Fibroblast of the aortic adventitia (primary cell): Measurements from ENCODE around the gene ERC1. TPM values are rescaled to one million over a fixed set of nuclear protein-coding genes. Genes with fewer than 3 reads are reported as not detected.
"Not testable (repeated sequence)": the region's sequence is repeated elsewhere in the genome, so short reads cannot be mapped to it uniquely, and the experiment has no call there.

Source experiments
- DNase-seq: peaks from one replicate; pipeline ENCODE4 v3.0.0-alpha.2; 2010; ENCODE audit warnings: low read depth
- H3K4me3 ChIP-seq: 2 replicates; pipeline ENCODE4 v1.5.1; 2011; ENCODE audit warnings: low read depth, mild to moderate bottlenecking, control low read depth, low read length, moderate library complexity
- total RNA-seq: library from RNA; depleted of rRNA; stranded (reverse); fragments of >200 nt; gene quantifications from 2 replicates; pipeline ENCODE4 v1.2.3, GENCODE V29; 2012; ENCODE audit warnings: low replicate concordance
- TF ChIP-seq, protein P1 (sequence below): IDR thresholded peaks from 2 replicates; pipeline ENCODE4 v1.5.1; 2011; ENCODE audit warnings: mild to moderate bottlenecking, low read length, control low read depth, inconsistent platforms; ENCODE audit not compliant: insufficient read depth

ERC1 gene
- total RNA-seq, 1 donor: 50.9 TPM

DNA sequence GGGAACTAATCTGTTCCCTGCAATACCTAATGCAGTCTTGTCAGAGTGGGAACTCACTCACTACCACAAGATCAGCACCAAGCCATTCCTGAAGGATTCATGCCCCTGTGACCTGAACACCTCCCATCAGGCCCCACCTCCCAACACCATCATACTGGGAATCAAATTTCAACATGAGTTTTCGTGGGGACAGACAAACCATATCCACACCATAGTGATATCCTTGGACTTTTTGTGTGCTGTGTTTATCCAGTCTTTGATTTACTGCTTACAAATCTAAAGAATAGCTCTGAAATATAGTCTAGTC lies 359.9 kb downstream of the ERC1 start:
- H3K4me3 ChIP-seq: no peak overlapping the region
- TF ChIP-seq, protein P1, sequence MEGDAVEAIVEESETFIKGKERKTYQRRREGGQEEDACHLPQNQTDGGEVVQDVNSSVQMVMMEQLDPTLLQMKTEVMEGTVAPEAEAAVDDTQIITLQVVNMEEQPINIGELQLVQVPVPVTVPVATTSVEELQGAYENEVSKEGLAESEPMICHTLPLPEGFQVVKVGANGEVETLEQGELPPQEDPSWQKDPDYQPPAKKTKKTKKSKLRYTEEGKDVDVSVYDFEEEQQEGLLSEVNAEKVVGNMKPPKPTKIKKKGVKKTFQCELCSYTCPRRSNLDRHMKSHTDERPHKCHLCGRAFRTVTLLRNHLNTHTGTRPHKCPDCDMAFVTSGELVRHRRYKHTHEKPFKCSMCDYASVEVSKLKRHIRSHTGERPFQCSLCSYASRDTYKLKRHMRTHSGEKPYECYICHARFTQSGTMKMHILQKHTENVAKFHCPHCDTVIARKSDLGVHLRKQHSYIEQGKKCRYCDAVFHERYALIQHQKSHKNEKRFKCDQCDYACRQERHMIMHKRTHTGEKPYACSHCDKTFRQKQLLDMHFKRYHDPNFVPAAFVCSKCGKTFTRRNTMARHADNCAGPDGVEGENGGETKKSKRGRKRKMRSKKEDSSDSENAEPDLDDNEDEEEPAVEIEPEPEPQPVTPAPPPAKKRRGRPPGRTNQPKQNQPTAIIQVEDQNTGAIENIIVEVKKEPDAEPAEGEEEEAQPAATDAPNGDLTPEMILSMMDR: no peak
- DNase-seq: no peak

DNA sequence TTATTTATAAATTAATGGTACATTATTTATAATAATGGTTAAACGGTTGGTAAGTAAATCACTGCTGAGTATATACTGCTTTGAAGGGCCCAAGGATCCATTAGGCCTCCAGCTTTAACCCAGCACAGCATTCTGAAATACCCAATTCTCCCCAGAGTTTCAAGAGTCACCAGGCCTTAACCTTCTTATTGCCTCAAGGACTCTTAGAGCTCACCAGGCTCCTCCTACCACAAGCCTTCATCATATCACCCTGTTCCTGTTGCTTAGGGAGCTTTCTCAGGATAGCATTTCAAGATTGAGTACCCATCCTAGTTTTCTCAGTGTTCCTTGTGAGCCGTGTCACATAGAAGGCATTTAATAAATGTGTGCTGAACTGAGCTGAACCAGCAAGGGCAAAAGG lies 360.9 kb downstream of the ERC1 start:
- TF ChIP-seq, protein P1: no peak
- no peak for DNase-seq

DNA sequence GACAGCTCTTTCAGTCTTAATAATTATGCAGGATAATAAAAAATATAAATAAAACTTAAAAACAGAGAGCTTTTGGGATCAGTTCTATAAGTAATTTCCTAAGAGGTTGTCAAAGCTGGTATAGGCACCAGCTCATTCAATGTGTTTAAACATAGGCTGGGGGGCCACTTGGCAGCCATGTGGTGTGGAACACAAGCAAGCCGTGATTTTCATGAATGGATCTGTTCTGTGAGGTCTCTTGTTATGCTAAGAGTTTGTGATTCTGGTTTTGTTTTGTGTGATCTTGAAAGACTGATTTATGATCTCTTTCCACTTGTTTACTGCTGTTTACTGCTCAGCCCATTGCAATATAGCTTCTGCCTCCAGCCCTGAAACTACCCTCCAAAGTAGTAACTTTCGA lies 362.4 kb downstream of the ERC1 start:
- H3K4me3 ChIP-seq: no peak overlapping the region
- no peak for DNase-seq
- TF ChIP-seq, protein P1: no peak

More for the DNA sequence above, 360.9 kb downstream of the ERC1 start:
- no peak overlapping the region for H3K4me3 ChIP-seq

DNA sequence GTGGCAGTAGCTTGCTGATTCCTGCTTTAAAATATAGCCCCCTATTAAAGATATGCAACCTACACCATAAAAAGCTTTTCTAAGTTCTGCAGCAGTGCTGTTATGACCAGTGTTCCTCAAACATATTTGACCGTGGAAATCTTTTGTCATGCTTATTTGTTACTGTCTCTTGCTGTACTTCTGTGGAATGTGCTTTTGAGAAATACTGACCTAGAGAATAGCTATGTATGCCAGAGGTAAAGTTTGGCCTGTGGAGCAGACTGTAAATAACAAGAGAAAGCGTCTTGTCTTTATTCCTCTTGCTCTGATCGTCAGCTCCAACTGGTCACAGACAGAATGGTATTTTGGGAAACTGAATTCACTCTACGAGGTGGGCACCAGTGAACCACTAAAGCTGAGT lies 364.4 kb downstream of the ERC1 start:
- DNase-seq: no peak
- H3K4me3 ChIP-seq: no peak overlapping the region
- TF ChIP-seq, protein P1: no peak

DNA sequence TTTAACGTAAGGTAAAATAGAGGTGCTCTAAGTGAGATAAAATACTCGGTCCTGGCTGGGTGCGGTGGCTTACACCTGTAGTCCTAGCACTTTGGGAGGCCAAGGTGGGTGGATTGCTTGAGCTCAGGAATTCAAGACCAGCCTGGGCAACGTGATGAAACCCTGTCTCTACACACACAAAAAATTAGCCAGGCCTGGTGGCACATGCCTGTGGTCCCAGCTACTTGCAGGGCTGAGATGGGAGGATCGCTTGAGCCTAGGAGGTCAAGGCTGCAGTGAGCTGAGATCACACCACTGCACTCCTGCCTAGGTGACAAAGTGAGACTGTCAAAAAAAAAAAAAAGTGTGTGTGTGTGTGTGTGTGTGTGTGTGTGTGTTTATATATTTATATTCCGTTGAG lies 364.8 kb downstream of the ERC1 start:
- not testable (repeated sequence) for H3K4me3 ChIP-seq, DNase-seq

DNA sequence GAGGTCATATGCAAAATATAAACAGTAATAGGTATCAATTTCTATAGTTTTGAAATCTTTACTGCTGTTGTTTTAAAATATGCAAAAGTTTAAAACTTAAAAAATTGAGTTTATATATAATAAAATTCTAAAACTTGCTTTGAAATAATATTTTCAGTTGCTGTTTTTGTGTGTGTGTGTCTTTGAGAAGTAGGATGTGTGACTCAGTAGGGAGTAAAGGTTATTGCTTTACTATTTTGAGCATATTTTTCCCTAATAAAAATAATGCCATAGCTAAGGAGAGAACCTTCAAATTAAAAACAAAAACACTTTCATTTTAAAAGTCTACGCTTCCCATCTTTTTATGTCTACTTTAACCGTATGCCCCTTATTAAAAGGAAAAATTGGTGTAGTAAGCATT lies 365.3 kb downstream of the ERC1 start:
- TF ChIP-seq, protein P1: no peak
- no peak for DNase-seq
- H3K4me3 ChIP-seq: no peak overlapping the region

DNA sequence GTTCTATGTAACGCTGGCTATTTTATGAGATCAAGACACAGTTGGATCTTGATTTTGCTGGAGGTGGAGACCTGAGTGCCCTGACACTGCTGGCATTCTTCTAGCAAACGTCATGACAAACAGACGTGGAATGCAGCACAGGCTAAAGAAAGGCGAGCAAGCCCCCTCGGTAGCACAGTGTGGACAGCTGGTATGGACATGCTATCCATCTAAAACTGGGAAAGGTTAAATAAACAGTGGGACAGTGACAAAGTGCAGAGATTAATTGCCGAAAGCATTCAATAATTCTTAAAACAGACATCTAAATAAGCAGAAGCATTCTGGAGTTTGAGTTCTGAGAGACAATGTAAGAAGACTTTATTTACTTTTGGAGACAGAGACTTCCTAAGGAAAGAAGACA lies 366.1 kb downstream of the ERC1 start:
- TF ChIP-seq, protein P1: no peak
- DNase-seq: peak; percentile 18

DNA sequence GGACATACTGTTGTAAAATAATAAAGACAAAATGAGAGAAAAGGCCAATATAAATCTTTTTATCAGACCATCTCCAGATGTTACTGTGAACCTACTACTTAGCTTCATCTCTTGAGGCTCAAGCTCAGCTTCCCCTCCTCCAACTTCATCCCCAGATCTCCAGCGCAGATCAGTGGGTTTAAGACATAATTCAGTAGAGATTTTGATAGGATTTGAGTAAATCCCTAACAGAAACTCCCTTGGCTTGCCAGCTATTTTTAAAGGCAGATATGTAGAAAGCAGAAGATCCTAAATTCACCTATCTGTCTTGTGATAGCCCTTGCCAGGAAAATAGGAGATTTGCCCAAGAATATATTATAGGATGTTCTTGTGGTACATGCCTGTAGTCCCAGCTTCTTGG lies 366.7 kb downstream of the ERC1 start:
- TF ChIP-seq, protein P1: no peak
- DNase-seq: no peak

More for the DNA sequence above, 366.1 kb downstream of the ERC1 start:
- H3K4me3 ChIP-seq: no peak overlapping the region

More for the DNA sequence above, 366.7 kb downstream of the ERC1 start:
- no peak overlapping the region for H3K4me3 ChIP-seq
